HCEC 1CT (cell line): ENCODE data around the gene LCAT.

Experiments
- DNase-seq: peaks from one replicate; pipeline ENCODE4 v3.0.0-alpha.2; 2017

The LCAT gene

GRCh38 chr16:67968400-67969253 is 24.7 kb upstream of the LCAT start, which contains the start of gene SLC12A4:
Gene SLC12A4, minus strand, starts transcription at chr16:67968637. Its CDS starts 84 bp downstream, at chr16:67968553.
- DNase-seq = peak; percentile 74

GRCh38 chr16:67967958-67968399 is 24.1 kb upstream of the LCAT start:
- DNase-seq = peak; percentile 25

- DNase-seq = peak; percentile 30
Observed at GRCh38 chr16:67967183-67967957, 23.4 kb upstream of the LCAT start.

- DNase-seq = no peak
Observed at GRCh38 chr16:67966549-67967182, 22.7 kb upstream of the LCAT start.

GRCh38 chr16:67965668-67966548 is 22.0 kb upstream of the LCAT start:
- no peak for DNase-seq

- no peak for DNase-seq
Observed at GRCh38 chr16:67964477-67965131, 20.7 kb upstream of the LCAT start.

- no peak for DNase-seq
Observed at GRCh38 chr16:67963662-67964321, 19.9 kb upstream of the LCAT start.

GRCh38 chr16:67963292-67963661 is 19.4 kb upstream of the LCAT start:
- DNase-seq = no peak

GRCh38 chr16:67962135-67962534 is 18.2 kb upstream of the LCAT start:
- DNase-seq = no peak

GRCh38 chr16:67961551-67961957 is 17.6 kb upstream of the LCAT start:
- DNase-seq = no peak

GRCh38 chr16:67959536-67960329 is 15.8 kb upstream of the LCAT start:
- DNase-seq = peak; percentile 81

- no peak for DNase-seq
Observed at GRCh38 chr16:67957622-67958021, 13.7 kb upstream of the LCAT start.

- DNase-seq = no peak
Observed at GRCh38 chr16:67954421-67955196, 10.7 kb upstream of the LCAT start.

GRCh38 chr16:67953641-67954375 is 9.9 kb upstream of the LCAT start:
- no peak for DNase-seq

- DNase-seq = no peak
Observed at GRCh38 chr16:67951485-67951884, 7.6 kb upstream of the LCAT start.

GRCh38 chr16:67950335-67950843 is 6.5 kb upstream of the LCAT start:
- DNase-seq = no peak

- no peak for DNase-seq
Observed at GRCh38 chr16:67949645-67950044, 5.7 kb upstream of the LCAT start.

GRCh38 chr16:67948015-67948414 is 4.1 kb upstream of the LCAT start:
- DNase-seq = no peak
